ENCODE measurements around the gene ABCB10. TPM values are rescaled to one million over a fixed set of nuclear protein-coding genes. Genes with fewer than 3 reads are reported as not detected.

The ABCB10 gene
- total RNA-seq, 6 donors from 2014 or later: 11.1 to 21.3 (median 17.7) TPM

GRCh38 chr1:229470406-229471043 is 88.0 kb downstream of the ABCB10 start:
- peaks cover 21 to 82% (median 56%) of the 10 kb centered on the region in 4 donors for H3K36me3 ChIP-seq
- no peak overlapping the region for H3K27ac ChIP-seq
- H3K4me3 ChIP-seq: no peak overlapping the region
- no peaks in the 10 kb centered on the region for H3K4me1 ChIP-seq
- DNase-seq (no peak), ATAC-seq (ENCODE audit: low FRiP score in 2 of 2) (no peak)
- WGBS, 2 donors: 89 to 91% methylated on average over 8 of the region's 8 CpGs
- no peaks in the 10 kb centered on the region for H3K27me3 ChIP-seq
- TF ChIP-seq POLR2A (IDR thresholded peaks at IDR 0.05): no peak
- no peak for TF ChIP-seq EP300 (IDR thresholded peaks at IDR 0.05)
- no peak for TF ChIP-seq CTCF (IDR thresholded peaks at IDR 0.05)
- TF ChIP-seq POLR2AphosphoS5 (IDR thresholded peaks at IDR 0.05): no peak
- no peaks in the 10 kb centered on the region for H3K9me3 ChIP-seq

- no peak for DNase-seq
- Histone ChIP-seq H3K4me1 (no peaks in the 10 kb centered on the region), H3K27me3 (no peaks in the 10 kb centered on the region), H3K27ac (no peak overlapping the region), H3K36me3 (peaks cover 22 to 86% (median 62%) of the 10 kb centered on the region in 4 donors), H3K4me3 (no peak overlapping the region), H3K9me3 (no peaks in the 10 kb centered on the region)
- 91 to 97% methylated on average over 1 of the region's 1 CpG for WGBS, 2 donors
- ATAC-seq (ENCODE audit: low FRiP score in 2 of 2): no peak
- TF ChIP-seq EP300 (IDR thresholded peaks at IDR 0.05) (no peak), POLR2AphosphoS5 (IDR thresholded peaks at IDR 0.05) (no peak), CTCF (IDR thresholded peaks at IDR 0.05) (no peak), POLR2A (IDR thresholded peaks at IDR 0.05) (no peak)
Observed at GRCh38 chr1:229466887-229467286, 91.6 kb downstream of the ABCB10 start.

Small RNA genes within 50 kb of the gene (small RNA-seq; reads per million reads assigned to genes)
- gene HMGN2P19 (0 reads per million in 4 donors), gene RNA5SP78 (0 reads per million in 4 donors), gene RNU4-21P (0 reads per million in 4 donors)

Other genes with a start within 250 kb of the ABCB10 start
- gene CCSAP, start 215.7 kb downstream of the ABCB10 start, total RNA-seq: 10 to 100 TPM in 2 of 6 donors, 1 to 10 TPM in 4; 4.9 to 11.2 (median 7.1) TPM
- gene ACTA1, start 124.6 kb downstream of the ABCB10 start, total RNA-seq: under 1 TPM in 2 of 6 donors, not detected in 4; 0.17 to 0.26 TPM
- 10 to 100 TPM in 5 of 6 donors, 1 to 10 TPM in 1; 6.2 to 71.2 (median 28.3) TPM for gene NUP133, start 50.4 kb downstream of the ABCB10 start, total RNA-seq
- gene TAF5L, start 67.4 kb upstream of the ABCB10 start, total RNA-seq: 10 to 100 TPM; 11.0 to 25.5 (median 19.6) TPM
- gene URB2, start 67.5 kb upstream of the ABCB10 start, total RNA-seq: 10 to 100 TPM in 2 of 6 donors, 1 to 10 TPM in 4; 3.4 to 26.2 (median 7.2) TPM